COR-L47 (cell line): ENCODE measurements around the gene SPATA21.

ENCODE experiments used
- DNase-seq: peaks from one replicate; lab custom pipeline; 2025; lab: John Stamatoyannopoulos, UW

SPATA21 gene

GRCh38 chr1:16349847-16350406 is 87.3 kb downstream of the SPATA21 start:
- DNase-seq, result no peak
